NCI-H510A treated with DMSO at 0.1 percent for 48 hours (cell line): Measurements from ENCODE around the gene PRDM16.
"Not testable (repeated sequence)": the region's sequence is repeated elsewhere in the genome, so short reads cannot be mapped to it uniquely, and the experiment has no call there.

ENCODE experiments used
- DNase-seq: peaks from one replicate; lab custom pipeline; 2025; lab: John Stamatoyannopoulos, UW

The PRDM16 gene

GRCh38 chr1:3282186-3282585, 213.2 kb downstream of the PRDM16 start:
- DNase-seq, result no peak

- no peak for DNase-seq
These were observed 213.8 kb downstream of the PRDM16 start for GRCh38 chr1:3282656-3283430.

- DNase-seq, result no peak
These were observed 214.8 kb downstream of the PRDM16 start for GRCh38 chr1:3283849-3284248.

- DNase-seq, result no peak
These were observed 215.7 kb downstream of the PRDM16 start for GRCh38 chr1:3284691-3285090.

GRCh38 chr1:3285106-3285740, 216.2 kb downstream of the PRDM16 start:
- no peak for DNase-seq

GRCh38 chr1:3287095-3287494, 218.1 kb downstream of the PRDM16 start:
- not testable (repeated sequence) for DNase-seq

- no peak for DNase-seq
These were observed 218.7 kb downstream of the PRDM16 start for GRCh38 chr1:3287656-3288160.

- no peak for DNase-seq
These were observed 220.5 kb downstream of the PRDM16 start for GRCh38 chr1:3289502-3289901.

- DNase-seq, result no peak
These were observed 221.4 kb downstream of the PRDM16 start for GRCh38 chr1:3290438-3290837.

- no peak for DNase-seq
These were observed 221.9 kb downstream of the PRDM16 start for GRCh38 chr1:3290915-3291314.

GRCh38 chr1:3292051-3292722, 223.2 kb downstream of the PRDM16 start:
- DNase-seq, result no peak

GRCh38 chr1:3292868-3293562, 224.0 kb downstream of the PRDM16 start:
- DNase-seq, result no peak

- no peak for DNase-seq
These were observed 224.6 kb downstream of the PRDM16 start for GRCh38 chr1:3293563-3294080.

- no peak for DNase-seq
These were observed 225.4 kb downstream of the PRDM16 start for GRCh38 chr1:3294450-3294849.

- DNase-seq, result no peak
These were observed 226.8 kb downstream of the PRDM16 start for GRCh38 chr1:3295846-3296245.

- no peak for DNase-seq
These were observed 227.3 kb downstream of the PRDM16 start for GRCh38 chr1:3296326-3296725.

- no peak for DNase-seq
These were observed 227.8 kb downstream of the PRDM16 start for GRCh38 chr1:3296826-3297225.

- no peak for DNase-seq
These were observed 228.8 kb downstream of the PRDM16 start for GRCh38 chr1:3297756-3298155.

- DNase-seq, result no peak
These were observed 229.2 kb downstream of the PRDM16 start for GRCh38 chr1:3298197-3298596.

- DNase-seq, result no peak
These were observed 235.2 kb downstream of the PRDM16 start for GRCh38 chr1:3304246-3304645.

- DNase-seq, result no peak
These were observed 235.7 kb downstream of the PRDM16 start for GRCh38 chr1:3304692-3305091.

- DNase-seq, result no peak
These were observed 236.2 kb downstream of the PRDM16 start for GRCh38 chr1:3305156-3305555.
